HEK293 (cell line): ENCODE measurements around the gene HOXB9.

ENCODE experiments used
- KLF9 ChIP-seq: fragments of 450-650 bp; formaldehyde crosslinking; IDR thresholded peaks from 2 replicates; pipeline ENCODE4 v1.5.1; 2016; ENCODE audit warnings: missing biosample characterization, missing genetic modification characterization, low read depth
- PRDM10 ChIP-seq: fragments of 450-650 bp; formaldehyde crosslinking; IDR thresholded peaks from 2 replicates; pipeline ENCODE4 v1.5.1; 2016; ENCODE audit warnings: missing biosample characterization, missing genetic modification characterization
- REPIN1 ChIP-seq: fragments of 450-650 bp; formaldehyde crosslinking; IDR thresholded peaks from 2 replicates; pipeline ENCODE4 v1.5.1; 2017; ENCODE audit warnings: missing biosample characterization, missing genetic modification characterization, low read depth
- ZFP3 ChIP-seq: fragments of 450-650 bp; formaldehyde crosslinking; IDR thresholded peaks from 2 replicates; pipeline ENCODE4 v1.5.1; 2016; ENCODE audit warnings: low read depth, missing biosample characterization, missing genetic modification characterization
- ZNF155 ChIP-seq: fragments of 450-650 bp; formaldehyde crosslinking; IDR thresholded peaks from 2 replicates; pipeline ENCODE4 v1.5.1; 2016; ENCODE audit warnings: missing biosample characterization, missing genetic modification characterization
- ZNF18 ChIP-seq: fragments of 450-650 bp; formaldehyde crosslinking; IDR thresholded peaks from 2 replicates; pipeline ENCODE4 v1.5.1; 2016; ENCODE audit warnings: missing biosample characterization, missing genetic modification characterization
- ZNF184 ChIP-seq: fragments of 450-650 bp; IDR thresholded peaks from 2 replicates; pipeline ENCODE4 v1.5.1; 2018; ENCODE audit warnings: missing biosample characterization, mild to moderate bottlenecking, missing genetic modification characterization
- ZNF292 ChIP-seq: fragments of 450-650 bp; formaldehyde crosslinking; IDR thresholded peaks from 2 replicates; pipeline ENCODE4 v1.5.1; 2016; ENCODE audit warnings: low read depth, missing biosample characterization, missing genetic modification characterization, borderline replicate concordance
- ZNF37A ChIP-seq: fragments of 450-650 bp; IDR thresholded peaks from 2 replicates; pipeline ENCODE4 v1.5.1; 2018; ENCODE audit warnings: missing biosample characterization, missing genetic modification characterization
- ZNF394 ChIP-seq: fragments of 450-650 bp; formaldehyde crosslinking; IDR thresholded peaks from 2 replicates; pipeline ENCODE4 v1.5.1; 2016; ENCODE audit warnings: missing biosample characterization, missing genetic modification characterization, mild to moderate bottlenecking, moderate library complexity, borderline replicate concordance
- ZNF426 ChIP-seq: fragments of 450-650 bp; formaldehyde crosslinking; IDR thresholded peaks from 2 replicates; pipeline ENCODE4 v1.5.1; 2017; ENCODE audit warnings: missing biosample characterization, missing genetic modification characterization, mild to moderate bottlenecking, inconsistent platforms, moderate library complexity
- ZNF501 ChIP-seq: fragments of 450-650 bp; formaldehyde crosslinking; IDR thresholded peaks from 2 replicates; pipeline ENCODE4 v1.5.1; 2016; ENCODE audit warnings: missing biosample characterization, missing genetic modification characterization
- ZNF510 ChIP-seq: fragments of 450-650 bp; formaldehyde crosslinking; IDR thresholded peaks from 2 replicates; pipeline ENCODE4 v1.5.1; 2018; ENCODE audit warnings: mild to moderate bottlenecking, missing genetic modification characterization, missing biosample characterization; ENCODE audit not compliant: insufficient replicate concordance
- ZNF561 ChIP-seq: fragments of 450-650 bp; IDR thresholded peaks from 2 replicates; pipeline ENCODE4 v1.5.1; 2018; ENCODE audit warnings: missing biosample characterization, missing genetic modification characterization, borderline replicate concordance
- ZNF585B ChIP-seq: fragments of 450-650 bp; formaldehyde crosslinking; IDR thresholded peaks from 2 replicates; pipeline ENCODE4 v1.5.1; 2016; ENCODE audit warnings: missing biosample characterization, missing genetic modification characterization
- ZNF664 ChIP-seq: fragments of 450-650 bp; formaldehyde crosslinking; IDR thresholded peaks from 2 replicates; pipeline ENCODE4 v1.5.1; 2016; ENCODE audit warnings: missing biosample characterization, missing genetic modification characterization
- ZNF777 ChIP-seq: fragments of 450-650 bp; formaldehyde crosslinking; IDR thresholded peaks from 2 replicates; pipeline ENCODE4 v1.5.1; 2017; ENCODE audit warnings: missing biosample characterization, missing genetic modification characterization, borderline replicate concordance
- ZSCAN23 ChIP-seq: fragments of 450-650 bp; formaldehyde crosslinking; IDR thresholded peaks from 2 replicates; pipeline ENCODE4 v1.5.1; 2016; ENCODE audit warnings: missing biosample characterization, missing genetic modification characterization
- ZSCAN30 ChIP-seq: fragments of 450-650 bp; IDR thresholded peaks from 2 replicates; pipeline ENCODE4 v1.5.1; 2018; ENCODE audit warnings: missing biosample characterization, mild to moderate bottlenecking, missing genetic modification characterization, moderate library complexity
- TF ChIP-seq, protein P1 (sequence below): fragments of 450-650 bp; formaldehyde crosslinking; IDR thresholded peaks from 2 replicates; pipeline ENCODE4 v1.5.1; 2017; ENCODE audit warnings: missing biosample characterization, mild to moderate bottlenecking, missing genetic modification characterization, moderate library complexity
- TF ChIP-seq, protein P2 (sequence below): fragments of 450-650 bp; formaldehyde crosslinking; IDR thresholded peaks from 2 replicates; pipeline ENCODE4 v1.5.1; 2017; ENCODE audit warnings: missing biosample characterization, missing genetic modification characterization
- TF ChIP-seq, protein P3 (sequence below): fragments of 450-650 bp; formaldehyde crosslinking; conservative IDR thresholded peaks from 2 replicates; pipeline ENCODE4 v1.5.1; 2016; ENCODE audit warnings: low read depth, missing biosample characterization, missing genetic modification characterization

HOXB9 gene

DNA sequence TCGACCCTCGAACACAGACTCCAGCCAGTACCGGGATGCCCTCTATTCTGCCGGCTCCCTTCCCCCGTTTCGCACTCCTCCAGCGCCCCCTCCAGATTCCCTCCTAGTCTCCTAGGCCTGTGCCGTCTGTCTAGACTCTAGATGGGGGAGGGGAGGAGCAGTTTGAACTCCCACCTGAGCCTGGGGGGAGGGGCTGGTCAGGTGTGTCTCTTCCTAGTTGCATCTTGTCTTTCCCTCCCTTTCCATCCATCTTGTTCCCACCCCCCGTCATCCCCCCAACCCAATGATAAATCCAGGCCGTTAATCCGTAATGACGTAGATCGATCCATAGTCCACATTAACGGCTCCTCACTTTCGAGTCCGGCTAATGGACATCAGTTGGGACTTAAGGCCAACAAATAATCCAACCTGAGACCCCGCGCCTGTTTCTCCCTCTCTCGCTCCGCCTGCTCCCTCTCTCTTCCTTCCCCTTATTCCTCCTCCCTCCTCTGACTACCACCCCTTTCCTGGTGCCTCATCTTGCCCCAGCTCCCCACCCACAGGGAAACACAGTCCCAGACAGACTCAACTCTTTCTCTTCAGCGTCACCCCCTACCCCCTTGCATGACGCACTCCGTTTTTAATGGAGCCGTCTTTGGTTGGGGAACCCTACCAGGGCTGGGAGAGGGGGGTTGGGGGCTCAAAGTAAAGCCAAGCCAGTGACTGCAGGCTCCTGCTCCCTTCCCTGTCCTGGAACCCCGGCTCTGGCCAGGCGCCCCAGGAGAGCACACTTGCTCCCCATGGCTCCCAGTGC is 29.2 kb downstream of the HOXB9 start (continued):
- 0 out of 2 replicates have a peak, but pooled peaks have one; percentile 7 for TF ChIP-seq ZNF664 (tag by site-specific recombination)
- 0 out of 2 replicates have a peak, but pooled peaks have one; percentile 58 for TF ChIP-seq ZSCAN23 (tag by site-specific recombination)
- TF ChIP-seq ZNF585B (tag by site-specific recombination) = no peak
- no peak for TF ChIP-seq ZNF777 (tag by site-specific recombination)
- TF ChIP-seq ZNF292 = no peak
- TF ChIP-seq ZNF426 (tag by site-specific recombination) = no peak
- no peak for TF ChIP-seq ZNF37A
- TF ChIP-seq REPIN1 (tag by site-specific recombination) = no peak
- TF ChIP-seq, protein P1, sequence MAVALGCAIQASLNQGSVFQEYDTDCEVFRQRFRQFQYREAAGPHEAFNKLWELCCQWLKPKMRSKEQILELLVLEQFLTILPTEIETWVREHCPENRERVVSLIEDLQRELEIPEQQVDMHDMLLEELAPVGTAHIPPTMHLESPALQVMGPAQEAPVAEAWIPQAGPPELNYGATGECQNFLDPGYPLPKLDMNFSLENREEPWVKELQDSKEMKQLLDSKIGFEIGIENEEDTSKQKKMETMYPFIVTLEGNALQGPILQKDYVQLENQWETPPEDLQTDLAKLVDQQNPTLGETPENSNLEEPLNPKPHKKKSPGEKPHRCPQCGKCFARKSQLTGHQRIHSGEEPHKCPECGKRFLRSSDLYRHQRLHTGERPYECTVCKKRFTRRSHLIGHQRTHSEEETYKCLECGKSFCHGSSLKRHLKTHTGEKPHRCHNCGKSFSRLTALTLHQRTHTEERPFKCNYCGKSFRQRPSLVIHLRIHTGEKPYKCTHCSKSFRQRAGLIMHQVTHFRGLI (tag by site-specific recombination) = no peak
- TF ChIP-seq, protein P2, sequence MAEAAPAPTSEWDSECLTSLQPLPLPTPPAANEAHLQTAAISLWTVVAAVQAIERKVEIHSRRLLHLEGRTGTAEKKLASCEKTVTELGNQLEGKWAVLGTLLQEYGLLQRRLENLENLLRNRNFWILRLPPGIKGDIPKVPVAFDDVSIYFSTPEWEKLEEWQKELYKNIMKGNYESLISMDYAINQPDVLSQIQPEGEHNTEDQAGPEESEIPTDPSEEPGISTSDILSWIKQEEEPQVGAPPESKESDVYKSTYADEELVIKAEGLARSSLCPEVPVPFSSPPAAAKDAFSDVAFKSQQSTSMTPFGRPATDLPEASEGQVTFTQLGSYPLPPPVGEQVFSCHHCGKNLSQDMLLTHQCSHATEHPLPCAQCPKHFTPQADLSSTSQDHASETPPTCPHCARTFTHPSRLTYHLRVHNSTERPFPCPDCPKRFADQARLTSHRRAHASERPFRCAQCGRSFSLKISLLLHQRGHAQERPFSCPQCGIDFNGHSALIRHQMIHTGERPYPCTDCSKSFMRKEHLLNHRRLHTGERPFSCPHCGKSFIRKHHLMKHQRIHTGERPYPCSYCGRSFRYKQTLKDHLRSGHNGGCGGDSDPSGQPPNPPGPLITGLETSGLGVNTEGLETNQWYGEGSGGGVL (tag by site-specific recombination) = peak; percentile 95
- no peak for TF ChIP-seq ZNF394 (tag by site-specific recombination)
- no peak for TF ChIP-seq ZNF561 (tag by site-specific recombination)
- TF ChIP-seq ZFP3 (tag by site-specific recombination) = no peak
- TF ChIP-seq, protein P3, sequence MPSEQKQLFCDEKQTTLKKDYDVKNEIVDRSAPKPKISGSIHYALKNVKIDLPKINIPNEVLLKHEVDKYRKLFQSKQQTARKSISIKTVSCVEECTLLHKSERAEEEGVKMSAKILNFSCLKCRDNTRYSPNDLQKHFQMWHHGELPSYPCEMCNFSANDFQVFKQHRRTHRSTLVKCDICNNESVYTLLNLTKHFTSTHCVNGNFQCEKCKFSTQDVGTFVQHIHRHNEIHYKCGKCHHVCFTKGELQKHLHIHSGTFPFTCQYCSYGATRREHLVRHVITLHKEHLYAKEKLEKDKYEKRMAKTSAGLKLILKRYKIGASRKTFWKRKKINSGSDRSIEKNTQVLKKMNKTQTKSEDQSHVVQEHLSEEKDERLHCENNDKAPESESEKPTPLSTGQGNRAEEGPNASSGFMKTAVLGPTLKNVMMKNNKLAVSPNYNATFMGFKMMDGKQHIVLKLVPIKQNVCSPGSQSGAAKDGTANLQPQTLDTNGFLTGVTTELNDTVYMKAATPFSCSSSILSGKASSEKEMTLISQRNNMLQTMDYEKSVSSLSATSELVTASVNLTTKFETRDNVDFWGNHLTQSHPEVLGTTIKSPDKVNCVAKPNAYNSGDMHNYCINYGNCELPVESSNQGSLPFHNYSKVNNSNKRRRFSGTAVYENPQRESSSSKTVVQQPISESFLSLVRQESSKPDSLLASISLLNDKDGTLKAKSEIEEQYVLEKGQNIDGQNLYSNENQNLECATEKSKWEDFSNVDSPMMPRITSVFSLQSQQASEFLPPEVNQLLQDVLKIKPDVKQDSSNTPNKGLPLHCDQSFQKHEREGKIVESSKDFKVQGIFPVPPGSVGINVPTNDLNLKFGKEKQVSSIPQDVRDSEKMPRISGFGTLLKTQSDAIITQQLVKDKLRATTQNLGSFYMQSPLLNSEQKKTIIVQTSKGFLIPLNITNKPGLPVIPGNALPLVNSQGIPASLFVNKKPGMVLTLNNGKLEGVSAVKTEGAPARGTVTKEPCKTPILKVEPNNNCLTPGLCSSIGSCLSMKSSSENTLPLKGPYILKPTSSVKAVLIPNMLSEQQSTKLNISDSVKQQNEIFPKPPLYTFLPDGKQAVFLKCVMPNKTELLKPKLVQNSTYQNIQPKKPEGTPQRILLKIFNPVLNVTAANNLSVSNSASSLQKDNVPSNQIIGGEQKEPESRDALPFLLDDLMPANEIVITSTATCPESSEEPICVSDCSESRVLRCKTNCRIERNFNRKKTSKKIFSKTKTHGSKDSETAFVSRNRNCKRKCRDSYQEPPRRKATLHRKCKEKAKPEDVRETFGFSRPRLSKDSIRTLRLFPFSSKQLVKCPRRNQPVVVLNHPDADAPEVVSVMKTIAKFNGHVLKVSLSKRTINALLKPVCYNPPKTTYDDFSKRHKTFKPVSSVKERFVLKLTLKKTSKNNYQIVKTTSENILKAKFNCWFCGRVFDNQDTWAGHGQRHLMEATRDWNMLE (tag by site-specific recombination) = no peak
- TF ChIP-seq ZNF18 (tag by site-specific recombination) = peak; percentile 84; the same call in 1 of the 2 replicates
- TF ChIP-seq PRDM10 (tag by site-specific recombination) = peak; percentile 93
- no peak for TF ChIP-seq ZNF510
- TF ChIP-seq ZNF155 (tag by site-specific recombination) = no peak
- TF ChIP-seq ZNF184 (tag by site-specific recombination) = no peak
- peak; percentile 48; the same call in 1 of the 2 replicates for TF ChIP-seq KLF9 (tag by site-specific recombination)
- no peak for TF ChIP-seq ZNF501 (tag by site-specific recombination)
- peak; percentile 61 for TF ChIP-seq ZSCAN30 (tag by site-specific recombination)
